Measurements from ENCODE around the gene MYH14.

MYH14 gene

DNA sequence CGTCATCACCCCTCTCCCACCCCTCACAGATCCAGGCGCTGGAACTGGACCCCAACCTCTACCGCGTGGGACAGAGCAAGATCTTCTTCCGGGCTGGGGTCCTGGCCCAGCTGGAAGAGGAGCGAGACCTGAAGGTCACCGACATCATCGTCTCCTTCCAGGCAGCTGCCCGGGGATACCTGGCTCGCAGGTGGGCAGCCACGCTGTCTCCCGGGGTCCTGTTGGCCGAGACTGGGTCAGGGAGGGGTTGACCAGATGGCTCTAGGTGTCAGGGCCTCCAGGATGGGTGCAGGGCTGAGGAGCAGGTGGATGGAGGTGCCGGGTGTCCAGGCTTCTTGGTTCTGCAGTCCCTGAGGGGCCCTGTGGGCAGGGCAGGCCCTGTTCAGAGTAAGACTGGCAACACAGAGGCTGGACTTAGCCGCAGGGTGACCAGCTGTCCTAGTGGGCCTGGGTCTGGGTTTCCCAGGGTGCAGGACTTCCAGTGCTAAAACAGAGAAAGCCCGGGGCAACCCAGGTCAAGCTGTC lies 58.1 kb downstream of the MYH14 start:
- DNase-seq (ENCODE audit: low read depth): no peak

GRCh38 chr19:50263176-50263575 lies 59.8 kb downstream of the MYH14 start:
- DNase-seq (ENCODE audit: low read depth): no peak

GRCh38 chr19:50264483-50265186 lies 61.2 kb downstream of the MYH14 start:
- no peak for DNase-seq (ENCODE audit: low read depth)

DNA sequence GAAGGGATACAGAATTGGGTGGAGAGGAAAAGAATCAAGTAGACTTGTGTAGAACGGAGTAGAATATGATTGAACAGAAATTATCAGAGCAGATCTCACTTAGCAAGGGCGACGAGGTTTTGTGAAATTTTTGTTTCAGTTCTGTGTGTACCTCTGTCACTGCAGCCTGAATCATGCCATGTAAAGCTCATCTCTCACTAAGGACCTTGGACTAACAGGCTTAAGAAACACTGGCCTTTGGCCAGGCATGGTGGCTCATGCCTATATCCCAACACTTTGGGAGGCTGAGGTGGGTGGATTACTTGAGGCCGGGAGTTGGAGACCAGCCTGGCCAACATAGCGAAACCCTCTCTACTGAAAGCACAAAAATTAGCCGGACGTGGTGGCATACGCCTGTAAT lies 62.6 kb downstream of the MYH14 start:
- DNase-seq (ENCODE audit: low read depth): no peak

GRCh38 chr19:50266896-50267295 lies 63.5 kb downstream of the MYH14 start:
- no peak for DNase-seq (ENCODE audit: low read depth)

DNA sequence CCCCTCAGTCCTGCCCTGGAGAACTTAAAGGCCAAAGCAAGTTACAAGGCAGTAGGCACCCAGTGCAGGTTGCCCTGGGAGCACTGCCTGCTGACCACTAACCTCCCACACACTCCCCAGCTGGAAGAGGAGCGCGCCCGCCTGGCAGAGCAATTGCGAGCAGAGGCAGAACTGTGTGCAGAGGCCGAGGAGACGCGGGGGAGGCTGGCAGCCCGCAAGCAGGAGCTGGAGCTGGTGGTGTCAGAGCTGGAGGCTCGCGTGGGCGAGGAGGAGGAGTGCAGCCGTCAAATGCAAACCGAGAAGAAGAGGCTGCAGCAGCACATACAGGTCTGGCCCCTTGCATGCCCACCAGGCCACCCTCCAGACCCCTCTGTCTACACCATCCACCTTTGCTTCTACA lies 64.6 kb downstream of the MYH14 start:
- no peak for DNase-seq (ENCODE audit: low read depth)

DNA sequence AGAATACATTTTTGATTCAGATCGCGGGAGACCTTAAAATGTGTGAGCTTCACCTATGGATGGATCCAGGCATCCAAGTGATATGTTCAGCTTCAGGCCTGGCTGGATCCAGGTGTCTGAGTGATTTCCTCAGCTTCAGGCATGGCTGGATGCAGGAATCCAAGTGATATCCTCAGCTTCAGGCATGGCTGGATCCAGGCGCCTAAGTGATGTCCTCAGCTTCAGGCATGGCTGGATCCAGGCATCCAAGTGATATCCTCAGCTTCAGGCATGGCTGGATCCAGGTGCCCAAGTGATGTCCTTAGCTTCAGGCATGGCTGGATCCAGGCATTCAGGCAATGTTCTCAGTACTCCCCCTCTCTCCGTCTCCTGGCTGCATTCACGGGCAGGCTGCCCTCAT lies 65.1 kb downstream of the MYH14 start:
- DNase-seq (ENCODE audit: low read depth): no peak

DNA sequence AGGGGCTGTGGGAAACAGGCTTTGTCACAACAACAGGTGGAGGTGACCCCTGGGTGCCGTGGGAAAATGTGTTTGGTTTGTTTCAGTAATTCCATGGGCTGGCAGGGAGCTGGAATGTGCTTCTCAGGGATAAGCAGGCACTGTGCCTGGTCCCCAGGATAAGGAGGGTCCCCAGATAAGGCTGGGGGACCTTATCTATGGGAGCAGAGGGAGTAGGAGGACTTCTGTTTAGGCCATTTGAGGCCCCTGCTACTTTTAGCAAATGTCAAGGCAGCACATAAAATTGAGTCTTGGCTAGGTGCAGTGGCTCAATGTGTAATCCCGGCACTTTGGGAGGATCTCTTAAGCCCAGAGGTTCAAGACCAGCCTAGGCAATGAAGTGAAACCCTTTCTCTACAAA lies 66.2 kb downstream of the MYH14 start:
- DNase-seq (ENCODE audit: low read depth): no peak

- DNase-seq (ENCODE audit: low read depth): no peak
These were observed 69.0 kb downstream of the MYH14 start for GRCh38 chr19:50272263-50272897.

DNA sequence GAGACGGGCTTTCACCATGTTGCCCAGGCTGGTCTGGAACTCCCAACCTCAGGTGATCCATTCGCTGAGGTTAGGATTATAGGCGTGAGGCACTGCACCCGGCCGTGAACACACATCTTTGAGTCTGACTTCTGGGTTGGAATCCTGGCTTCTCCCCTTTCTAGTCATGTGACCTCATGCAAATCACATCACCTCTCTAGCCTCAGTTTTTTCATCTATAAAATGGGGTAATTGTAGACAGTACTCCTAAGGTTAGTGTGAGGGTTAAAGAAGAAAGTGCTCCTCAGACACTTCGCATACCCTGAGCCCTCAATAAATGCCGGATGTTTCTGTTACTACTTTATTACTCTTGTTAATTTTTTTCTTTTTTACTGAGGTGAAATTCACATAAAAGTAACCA lies 70.4 kb downstream of the MYH14 start:
- no peak for DNase-seq (ENCODE audit: low read depth)

DNA sequence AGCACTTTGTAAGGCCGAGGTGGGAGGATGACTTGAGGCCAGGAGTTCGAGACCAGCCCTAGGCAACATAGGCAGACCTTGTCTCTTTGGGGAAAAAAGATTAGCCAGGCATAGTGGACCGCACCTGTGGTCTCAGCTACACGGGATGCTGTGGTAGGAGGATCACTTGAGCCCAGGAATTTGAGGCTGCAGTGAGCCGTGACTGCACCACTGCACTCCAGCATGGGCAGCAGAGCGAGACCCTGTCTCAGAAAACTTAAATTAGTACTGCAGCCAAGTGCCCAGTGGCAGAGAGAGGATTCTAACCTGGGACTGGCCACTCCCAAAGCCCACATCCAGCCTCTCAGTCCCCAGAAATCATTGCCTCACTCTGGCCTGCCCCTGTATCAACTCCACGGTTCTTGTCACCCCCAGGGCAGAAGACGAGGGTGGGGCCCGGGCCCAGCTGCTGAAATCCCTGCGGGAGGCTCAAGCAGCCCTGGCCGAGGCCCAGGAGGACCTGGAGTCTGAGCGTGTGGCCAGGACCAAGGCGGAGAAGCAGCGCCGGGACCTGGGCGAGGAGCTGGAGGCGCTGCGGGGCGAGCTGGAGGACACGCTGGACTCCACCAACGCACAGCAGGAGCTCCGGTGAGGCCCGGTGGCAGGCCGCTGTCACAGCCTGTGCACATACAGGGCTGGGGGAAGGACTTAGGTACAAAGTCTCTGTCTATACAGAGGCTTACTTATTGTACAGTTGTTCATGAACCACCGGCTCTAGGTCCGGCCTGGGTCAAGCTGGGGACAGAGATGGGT lies 72.4 kb downstream of the MYH14 start:
- DNase-seq (ENCODE audit: low read depth): no peak

- no peak for DNase-seq (ENCODE audit: low read depth)
These were observed 73.1 kb downstream of the MYH14 start for GRCh38 chr19:50276370-50277063.

- DNase-seq (ENCODE audit: low read depth): no peak
These were observed 74.7 kb downstream of the MYH14 start for GRCh38 chr19:50277966-50278580.

GRCh38 chr19:50280074-50280473 lies 76.7 kb downstream of the MYH14 start:
- no peak for DNase-seq (ENCODE audit: low read depth)

DNA sequence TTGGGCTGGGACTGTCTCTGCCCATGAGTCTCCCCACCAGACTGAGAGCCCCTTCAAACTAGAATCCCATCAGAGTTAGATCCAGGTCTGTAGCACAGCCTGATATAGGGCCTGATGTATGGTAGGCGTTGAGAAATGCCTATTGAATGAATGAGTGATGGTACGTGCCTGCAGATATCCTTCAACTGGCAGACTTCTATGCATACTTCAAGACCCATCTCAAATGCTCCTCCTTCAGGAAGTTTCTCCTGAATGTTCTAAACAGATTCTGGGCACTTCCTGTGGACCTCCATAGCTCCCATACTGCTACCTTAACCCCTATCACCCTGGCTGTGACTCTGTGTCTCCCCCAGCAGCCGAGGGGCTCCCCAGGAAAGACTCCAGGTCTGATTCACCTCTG lies 77.6 kb downstream of the MYH14 start:
- no peak for DNase-seq (ENCODE audit: low read depth)

- no peak for DNase-seq (ENCODE audit: low read depth)
These were observed 78.1 kb downstream of the MYH14 start for GRCh38 chr19:50281491-50281890.

- no peak for DNase-seq (ENCODE audit: low read depth)
These were observed 82.4 kb downstream of the MYH14 start for GRCh38 chr19:50285833-50286232.

DNA sequence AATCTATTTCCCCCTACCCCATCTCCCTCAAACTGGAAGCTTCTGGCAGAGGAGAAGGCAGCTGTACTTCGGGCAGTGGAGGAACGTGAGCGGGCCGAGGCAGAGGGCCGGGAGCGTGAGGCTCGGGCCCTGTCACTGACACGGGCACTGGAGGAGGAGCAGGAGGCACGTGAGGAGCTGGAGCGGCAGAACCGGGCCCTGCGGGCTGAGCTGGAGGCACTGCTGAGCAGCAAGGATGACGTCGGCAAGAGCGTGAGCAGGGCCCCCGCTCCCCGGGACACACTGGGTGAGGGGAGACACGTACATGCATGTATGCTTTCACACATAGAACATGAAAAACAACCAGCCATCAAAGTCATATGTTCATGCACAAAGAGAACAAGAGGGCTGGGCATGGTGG lies 83.0 kb downstream of the MYH14 start:
- DNase-seq (ENCODE audit: low read depth): no peak

DNA sequence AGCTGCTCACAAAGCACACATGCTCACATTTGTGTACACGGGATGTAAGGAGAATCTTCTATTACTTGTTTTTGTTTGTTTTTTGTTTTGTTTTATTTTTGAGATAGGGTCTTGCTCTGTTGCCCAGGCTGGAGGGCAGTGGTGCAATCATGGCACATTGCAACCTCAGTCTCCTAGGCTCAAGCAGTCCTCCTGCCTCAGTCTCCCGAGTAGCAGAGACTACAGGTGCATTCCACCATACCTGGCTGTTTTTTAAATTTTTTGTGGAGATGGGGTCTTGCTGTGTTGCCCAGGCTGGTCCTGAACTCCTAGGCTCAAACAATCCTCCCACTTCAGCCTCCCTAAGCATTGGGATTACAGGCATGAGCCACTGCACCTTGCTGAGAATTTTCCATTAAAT lies 83.9 kb downstream of the MYH14 start:
- no peak for DNase-seq (ENCODE audit: low read depth)

DNA sequence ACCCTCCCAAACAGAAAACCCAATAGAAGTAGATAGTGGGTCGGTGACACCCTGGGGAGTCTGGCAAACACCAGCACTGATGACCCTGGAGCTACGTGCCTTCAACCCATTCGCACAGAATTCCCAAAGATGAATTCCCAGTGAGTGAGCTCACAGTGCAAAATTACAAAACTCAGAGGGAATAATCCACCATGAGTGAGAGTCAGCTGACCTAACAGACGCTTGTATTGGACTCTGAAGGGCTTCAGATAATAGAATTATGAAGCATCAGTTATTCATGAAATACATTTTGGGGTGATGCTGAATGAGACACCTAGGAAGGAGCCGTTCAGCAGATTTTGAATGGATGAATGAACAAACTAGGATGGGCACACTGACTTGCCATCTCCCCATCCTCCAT lies 85.5 kb downstream of the MYH14 start:
- DNase-seq (ENCODE audit: low read depth): no peak

GRCh38 chr19:50290011-50290410 lies 86.6 kb downstream of the MYH14 start:
- no peak for DNase-seq (ENCODE audit: low read depth)

- DNase-seq (ENCODE audit: low read depth): no peak
These were observed 87.4 kb downstream of the MYH14 start for GRCh38 chr19:50290775-50291174.
